Activated T-cell treated with anti-CD3 and anti-CD28 coated beads, Interleukin-2, amount 50 U/mL, for 1 hour (primary cell): Measurements from ENCODE around the gene OSBPL10.
"Not testable (repeated sequence)": the region's sequence is repeated elsewhere in the genome, so short reads cannot be mapped to it uniquely, and the experiment has no call there.

ENCODE experiments used
- DNase-seq: peaks from one replicate; pipeline ENCODE4 v3.0.0-alpha.2; 2020

The OSBPL10 gene

GRCh38 chr3:31882895-31883294, 98.2 kb downstream of the OSBPL10 start:
- no peak for DNase-seq

- DNase-seq = no peak
These were observed 98.6 kb downstream of the OSBPL10 start for GRCh38 chr3:31882431-31882830.

DNA sequence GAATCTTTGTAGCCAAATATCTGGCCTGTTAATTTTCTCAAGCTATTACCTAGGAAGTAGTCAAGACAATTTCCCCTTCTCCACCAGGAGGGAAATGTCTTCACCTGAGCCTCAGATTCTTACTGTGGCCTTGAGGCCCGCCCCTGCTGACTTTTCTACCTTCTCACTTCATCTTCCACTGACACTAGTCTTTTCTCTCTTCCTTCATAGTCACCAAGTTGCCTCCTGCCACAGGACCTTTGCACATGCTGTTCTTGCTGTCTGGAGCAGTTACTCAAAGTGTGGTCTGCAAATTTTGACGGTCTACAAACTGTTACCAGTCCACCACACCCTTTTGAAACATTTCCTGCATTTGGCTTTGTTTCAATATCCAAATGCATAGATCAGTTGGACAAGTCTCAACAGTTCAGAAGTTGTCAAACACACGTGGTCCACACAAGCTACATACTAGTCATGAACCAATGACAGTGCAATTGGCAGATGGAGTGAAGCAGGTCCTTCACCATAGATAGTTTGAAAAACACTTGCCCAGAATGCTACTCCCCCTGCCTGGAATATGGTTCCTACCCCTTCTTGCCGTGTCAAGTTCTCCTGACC, 100.5 kb downstream of the OSBPL10 start:
- no peak for DNase-seq

GRCh38 chr3:31880020-31880419, 101.0 kb downstream of the OSBPL10 start:
- no peak for DNase-seq

DNA sequence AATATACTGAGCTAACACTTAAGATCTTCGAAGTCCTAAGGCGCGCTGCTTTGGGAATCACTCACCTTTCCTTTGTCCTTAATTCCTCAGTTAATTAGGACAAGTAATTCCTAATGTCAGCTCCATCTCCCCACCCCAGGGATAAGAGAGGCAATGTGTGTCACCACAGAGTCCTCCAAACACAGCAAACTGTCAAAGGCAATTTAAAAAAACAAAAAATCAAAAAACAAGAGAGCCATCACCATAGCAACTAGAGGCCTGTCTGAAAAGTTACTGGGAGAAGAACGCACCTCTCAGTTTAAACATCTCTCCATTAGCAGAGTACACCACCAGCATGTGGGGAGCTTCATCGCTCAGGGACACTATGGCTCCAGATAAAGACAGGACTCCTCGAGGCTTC, 101.7 kb downstream of the OSBPL10 start:
- no peak for DNase-seq

- DNase-seq = no peak
These were observed 102.7 kb downstream of the OSBPL10 start for GRCh38 chr3:31878231-31878838.

- DNase-seq = no peak
These were observed 104.7 kb downstream of the OSBPL10 start for GRCh38 chr3:31876331-31876730.

- DNase-seq = no peak
These were observed 105.6 kb downstream of the OSBPL10 start for GRCh38 chr3:31875437-31875836.

GRCh38 chr3:31873254-31873820, 107.7 kb downstream of the OSBPL10 start:
- DNase-seq = no peak

- DNase-seq = no peak
These were observed 109.0 kb downstream of the OSBPL10 start for GRCh38 chr3:31871939-31872507.

- not testable (repeated sequence) for DNase-seq
These were observed 111.0 kb downstream of the OSBPL10 start for GRCh38 chr3:31870111-31870510.

GRCh38 chr3:31868236-31868635, 112.8 kb downstream of the OSBPL10 start:
- DNase-seq = no peak

- no peak for DNase-seq
These were observed 118.3 kb downstream of the OSBPL10 start for GRCh38 chr3:31862666-31863279.

GRCh38 chr3:31861826-31862225, 119.2 kb downstream of the OSBPL10 start:
- DNase-seq = no peak

DNA sequence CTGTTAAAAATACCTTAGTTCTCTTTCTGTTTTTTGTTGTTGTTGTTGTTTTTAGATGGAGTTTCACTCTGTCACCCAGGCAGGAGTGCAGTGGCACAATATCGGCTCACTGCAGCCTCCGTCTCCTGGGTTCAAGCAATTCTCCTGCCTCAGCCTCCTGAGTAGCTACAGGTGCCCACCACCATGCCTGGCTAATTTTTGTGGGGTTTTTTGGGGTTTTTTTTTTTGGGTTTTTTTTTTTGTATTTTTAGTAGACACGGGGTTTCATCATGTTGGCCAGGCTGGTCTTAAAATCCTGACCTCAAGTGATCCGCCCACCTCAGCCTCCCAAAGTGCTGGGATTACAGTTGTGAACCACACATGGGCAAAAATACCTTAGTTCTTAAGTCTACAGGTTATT, 120.4 kb downstream of the OSBPL10 start:
- DNase-seq = not testable (repeated sequence)

GRCh38 chr3:31859245-31859644, 121.8 kb downstream of the OSBPL10 start:
- no peak for DNase-seq

- DNase-seq = no peak
These were observed 122.6 kb downstream of the OSBPL10 start for GRCh38 chr3:31858439-31858838.

DNA sequence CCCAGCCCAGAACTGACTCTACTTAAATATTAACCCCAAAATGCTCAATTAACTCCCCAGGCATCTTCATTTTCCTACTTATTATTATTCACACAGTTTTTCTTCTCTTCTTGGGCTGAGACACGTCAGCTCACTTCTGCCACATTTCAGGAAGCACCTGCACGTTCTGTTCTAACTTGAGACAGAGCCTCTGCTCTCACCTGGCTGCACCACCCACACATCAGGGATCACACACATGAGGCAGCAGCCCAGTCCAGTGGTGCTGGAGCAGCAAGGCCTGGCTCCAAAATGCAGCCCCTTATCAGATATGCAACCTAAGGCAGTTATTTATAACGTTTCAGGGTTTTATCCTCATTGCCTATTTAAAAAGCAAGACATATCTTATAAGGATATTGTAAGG, 127.5 kb downstream of the OSBPL10 start:
- no peak for DNase-seq

GRCh38 chr3:31851278-31851677, 129.8 kb downstream of the OSBPL10 start:
- DNase-seq = no peak

- DNase-seq = no peak
These were observed 132.2 kb downstream of the OSBPL10 start for GRCh38 chr3:31848911-31849310.

DNA sequence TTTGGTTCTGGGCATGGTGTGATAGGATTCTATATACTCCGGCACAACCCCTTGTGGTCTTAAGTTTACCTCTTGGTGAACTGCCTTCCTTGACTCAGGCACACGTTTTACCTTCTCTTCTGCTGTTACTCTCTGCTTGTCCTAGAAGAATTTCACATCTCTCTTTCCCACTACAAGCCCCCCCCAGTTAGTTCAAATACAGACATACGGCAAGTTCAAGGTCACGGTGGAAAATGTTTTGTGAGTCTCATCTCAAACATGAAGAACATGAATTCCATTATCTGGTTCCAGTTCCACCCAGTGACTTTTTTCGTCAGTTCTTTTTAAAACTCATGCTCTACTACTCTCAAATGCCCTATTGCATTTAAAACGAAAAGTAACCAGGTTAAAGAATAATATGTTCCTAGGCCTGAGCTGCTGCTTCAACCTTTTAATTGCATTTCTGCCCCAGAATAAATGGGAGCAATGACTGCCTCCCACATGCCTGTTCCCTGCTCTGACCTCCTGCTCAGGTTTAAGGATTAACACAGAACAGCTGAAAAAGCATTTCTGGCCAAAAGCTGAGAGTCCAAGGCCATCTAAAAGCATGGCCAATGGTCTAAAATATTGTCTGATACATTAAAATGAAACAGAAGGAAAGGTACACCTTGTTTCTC, 132.8 kb downstream of the OSBPL10 start:
- DNase-seq = no peak

DNA sequence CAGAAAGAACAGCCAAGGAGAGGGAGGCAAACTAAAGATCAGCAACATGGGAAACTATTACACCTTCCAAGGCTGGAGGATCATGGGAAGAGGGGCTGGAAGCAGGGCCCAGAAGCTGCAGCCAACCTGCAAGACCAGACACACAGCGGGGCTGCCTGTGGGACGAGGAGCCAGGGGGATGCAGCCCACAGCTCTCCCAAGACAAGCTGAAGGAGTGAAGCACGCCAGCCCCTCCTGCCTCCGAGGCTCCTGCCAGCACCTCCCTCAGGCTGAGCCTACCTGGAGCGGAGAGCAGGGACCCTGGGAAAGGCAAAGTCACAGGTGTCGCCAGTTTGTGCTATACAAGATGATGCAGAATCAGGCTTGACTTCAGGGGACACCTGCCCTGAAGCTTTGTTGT, 133.3 kb downstream of the OSBPL10 start:
- no peak for DNase-seq

DNA sequence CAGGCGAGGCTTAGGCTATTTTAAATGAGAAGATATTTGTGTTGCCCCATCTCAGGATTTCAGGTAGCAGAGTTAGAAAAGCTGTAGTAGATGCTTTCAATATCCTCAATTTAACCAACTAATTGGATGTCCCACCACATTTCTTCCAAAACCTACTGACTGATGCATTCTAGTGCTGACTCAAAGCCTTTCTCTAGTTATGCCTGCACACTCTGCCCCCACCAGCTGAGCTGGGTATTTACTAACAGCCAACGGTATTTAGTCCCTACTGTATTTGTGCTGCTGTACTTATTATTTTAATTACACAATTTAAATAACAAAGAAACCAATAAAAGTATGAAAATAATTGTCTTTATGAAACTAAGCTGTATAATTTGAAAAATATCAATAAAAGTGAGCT, 139.5 kb downstream of the OSBPL10 start:
- no peak for DNase-seq
